Gastrocnemius medialis (tissue), 4 donors: ENCODE measurements around the gene CRNKL1. TPM values are rescaled to one million over a fixed set of nuclear protein-coding genes. Genes with fewer than 3 reads are reported as not detected.

ENCODE experiments used
- ATAC-seq, 2 donors: fragments of 150-250 bp; one replicate each; pipeline ENCODE4 v1.9.1; 2016
- DNase-seq, 2 donors: peaks; one replicate each; pipeline ENCODE4 v3.0.0-alpha.2; 2019
- H3K27ac ChIP-seq, 4 donors: fragments of 200-600 bp; sonication (generic); 1 replicate in 1 of 4; 2 replicates in 3 of 4; pipeline ENCODE4 v1.5.1; 2016 to 2018; ENCODE audit warnings: mild to moderate bottlenecking in 2 of 4, moderate library complexity in 1 of 4
- H3K27me3 ChIP-seq, 3 donors: fragments of 200-600 bp; sonication (generic) in 2 of 3; 1 replicate in 1 of 3; 2 replicates in 2 of 3; pipeline versions ENCODE4 v1.5.1 to v1.6.0; 2016 to 2019; ENCODE audit warnings: mild to moderate bottlenecking in 1 of 3, moderate library complexity in 1 of 3
- H3K36me3 ChIP-seq, 2 donors: fragments of 200-600 bp; sonication (generic) in 1 of 2; one replicate each; pipeline ENCODE4 v1.5.1; 2017 to 2018
- H3K4me1 ChIP-seq, 2 donors: fragments of 200-600 bp; sonication (generic) in 1 of 2; one replicate each; pipeline ENCODE4 v1.5.1; 2016 to 2017; ENCODE audit warnings: mild to moderate bottlenecking in 2 of 2
- H3K4me3 ChIP-seq, 4 donors: fragments of 200-600 bp; sonication (generic) in 3 of 4; 1 replicate in 1 of 4; 2 replicates in 3 of 4; pipeline ENCODE4 v1.5.1; 2016 to 2019; ENCODE audit warnings: mild to moderate bottlenecking in 2 of 4
- H3K9me3 ChIP-seq, 3 donors: fragments of 200-600 bp; sonication (generic) in 2 of 3; 1 replicate in 1 of 3; 2 replicates in 2 of 3; pipeline ENCODE4 v1.5.1; 2016 to 2019
- POLR2A ChIP-seq, 2 donors: fragments of 450-650 bp; IDR thresholded peaks; one replicate each; pipeline ENCODE4 v1.6.1; 2017; ENCODE audit warnings: antibody characterized with exemption in 2 of 2, mild to moderate bottlenecking in 2 of 2, moderate library complexity in 2 of 2
- in situ Hi-C, 4 donors: fragments of 200-750 bp; cut with MboI; loops; one replicate each; pipeline versions ENCODE4 v1.15.0 to v1.8.0; 2017; ENCODE audit warnings: low sequenced_read_pairs in 4 of 4
- intact Hi-C: fragments of 100-400 bp; cut with DNase I; formaldehyde crosslinking; loops from one replicate; pipeline ENCODE4 v1.15.1; 2023; ENCODE audit warnings: low total_unique reads
- total RNA-seq, 4 donors: library from RNA; depleted of rRNA; stranded (reverse); fragments of >200 nt; gene quantifications; one replicate each; pipeline versions ENCODE4 v1.1.0 to v1.2.3, GENCODE V29; 2016
- TF ChIP-seq, protein P1 (sequence below), 5 experiments: fragments of 450-650 bp in 3 of 5; fragments of 200-600 bp in 2 of 5; sonication (generic) in 2 of 5; IDR thresholded peaks in 4 of 5; conservative IDR thresholded peaks in 1 of 5; 1 replicate in 4 of 5; 2 replicates in 1 of 5; pipeline ENCODE4 v1.5.1; 2016 to 2019; ENCODE audit warnings: antibody characterized with exemption in 5 of 5, mild to moderate bottlenecking in 3 of 5, moderate library complexity in 3 of 5

The CRNKL1 gene
- total RNA-seq, 4 donors from 2014 or later: 32.2 to 45.3 (median 39.2) TPM

GRCh38 chr20:20085812-20086211 is 33.5 kb upstream of the CRNKL1 start:
- Histone ChIP-seq H3K4me1 (peaks cover 28 to 36% of the 10 kb centered on the region in 2 donors), H3K36me3 (peaks cover 0 to 13% of the 10 kb centered on the region in 2 donors), H3K27me3 (no peaks in the 10 kb centered on the region), H3K27ac (peak overlapping the region; percentile 96 to 99 (median 98)), H3K9me3 (no peaks in the 10 kb centered on the region), H3K4me3 (peak overlapping the region; percentile 38 to 71 (median 46))
- intact Hi-C loops: loop anchor here (1.0 to 2.0 kb wide), 2 partner anchors 10 to 143 kb away; no protein-coding TSS in a partner anchor
- in situ Hi-C loops: loop anchor here (5.0 to 25.0 kb wide), 4 partner anchors 129 to 501 kb away; no protein-coding TSS in a partner anchor
- DNase-seq: peak; percentile 89 to 94
- TF ChIP-seq, protein P1, sequence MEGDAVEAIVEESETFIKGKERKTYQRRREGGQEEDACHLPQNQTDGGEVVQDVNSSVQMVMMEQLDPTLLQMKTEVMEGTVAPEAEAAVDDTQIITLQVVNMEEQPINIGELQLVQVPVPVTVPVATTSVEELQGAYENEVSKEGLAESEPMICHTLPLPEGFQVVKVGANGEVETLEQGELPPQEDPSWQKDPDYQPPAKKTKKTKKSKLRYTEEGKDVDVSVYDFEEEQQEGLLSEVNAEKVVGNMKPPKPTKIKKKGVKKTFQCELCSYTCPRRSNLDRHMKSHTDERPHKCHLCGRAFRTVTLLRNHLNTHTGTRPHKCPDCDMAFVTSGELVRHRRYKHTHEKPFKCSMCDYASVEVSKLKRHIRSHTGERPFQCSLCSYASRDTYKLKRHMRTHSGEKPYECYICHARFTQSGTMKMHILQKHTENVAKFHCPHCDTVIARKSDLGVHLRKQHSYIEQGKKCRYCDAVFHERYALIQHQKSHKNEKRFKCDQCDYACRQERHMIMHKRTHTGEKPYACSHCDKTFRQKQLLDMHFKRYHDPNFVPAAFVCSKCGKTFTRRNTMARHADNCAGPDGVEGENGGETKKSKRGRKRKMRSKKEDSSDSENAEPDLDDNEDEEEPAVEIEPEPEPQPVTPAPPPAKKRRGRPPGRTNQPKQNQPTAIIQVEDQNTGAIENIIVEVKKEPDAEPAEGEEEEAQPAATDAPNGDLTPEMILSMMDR (IDR thresholded peaks at IDR 0.05 in 4 of 5, conservative IDR thresholded peaks at IDR 0.05 in 1 of 5): no peak
- TF ChIP-seq POLR2A (IDR thresholded peaks at IDR 0.05): peak in 1 of 2 donors; percentile 23
- peak; percentile 65 to 73 for ATAC-seq

DNA sequence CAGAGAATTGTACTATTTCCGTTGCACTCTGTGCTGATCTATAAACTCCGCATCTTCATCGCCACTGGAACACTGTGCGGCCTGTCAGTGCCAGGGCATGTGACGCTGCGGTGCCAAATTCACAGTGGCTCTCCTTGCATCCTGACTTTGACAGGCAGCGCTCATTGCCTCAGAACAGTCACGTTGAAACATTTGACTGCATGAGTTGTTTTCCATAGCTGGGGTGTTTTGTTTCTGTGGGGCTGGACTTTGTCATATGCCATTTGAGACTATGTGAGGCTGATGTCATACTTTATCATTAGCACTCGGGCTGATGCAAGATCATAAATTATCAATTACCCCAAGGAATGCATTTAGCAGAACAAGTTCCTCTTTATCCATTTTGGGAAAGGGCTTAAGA is 32.8 kb upstream of the CRNKL1 start:
- peak overlapping the region; percentile 96 to 99 (median 98) for H3K27ac ChIP-seq
- peaks cover 20 to 29% of the 10 kb centered on the region in 2 donors for H3K4me1 ChIP-seq
- DNase-seq: peak; percentile 94 to 97
- intact Hi-C loops: loop anchor here (1.0 to 2.0 kb wide), 2 partner anchors 9 to 144 kb away; no protein-coding TSS in a partner anchor
- peaks cover 0 to 16% of the 10 kb centered on the region in 2 donors for H3K36me3 ChIP-seq
- no peaks in the 10 kb centered on the region for H3K9me3 ChIP-seq
- H3K4me3 ChIP-seq: peak overlapping the region; percentile 38 to 71 (median 46)
- no peaks in the 10 kb centered on the region for H3K27me3 ChIP-seq
- in situ Hi-C loops: loop anchor here (5.0 to 25.0 kb wide), 4 partner anchors 130 to 502 kb away; no protein-coding TSS in a partner anchor
- TF ChIP-seq, protein P1 (IDR thresholded peaks at IDR 0.05 in 4 of 5, conservative IDR thresholded peaks at IDR 0.05 in 1 of 5): peak in 1 of 5 experiments; percentile 20
- TF ChIP-seq POLR2A (IDR thresholded peaks at IDR 0.05): peak; percentile 52 to 64
- ATAC-seq: peak; percentile 70 to 72

GRCh38 chr20:20084296-20084752 is 32.1 kb upstream of the CRNKL1 start:
- peak overlapping the region; percentile 18 to 71 (median 24) for H3K4me3 ChIP-seq
- peak; percentile 29 to 40 for ATAC-seq
- no peaks in the 10 kb centered on the region for H3K9me3 ChIP-seq
- no peaks in the 10 kb centered on the region for H3K27me3 ChIP-seq
- in situ Hi-C loops (loop anchor here in 3 of 4 donors (10.0 to 25.0 kb wide), 3 partner anchors 130 to 503 kb away; no protein-coding TSS in a partner anchor), intact Hi-C loops (loop anchor here (1.0 to 2.0 kb wide), 2 partner anchors 144 to 153 kb away; no protein-coding TSS in a partner anchor)
- DNase-seq: peak; percentile 72 to 88
- peak overlapping the region; percentile 96 to 99 (median 98) for H3K27ac ChIP-seq
- peaks cover 0 to 22% of the 10 kb centered on the region in 2 donors for H3K36me3 ChIP-seq
- TF ChIP-seq, protein P1 (IDR thresholded peaks at IDR 0.05 in 4 of 5, conservative IDR thresholded peaks at IDR 0.05 in 1 of 5): no peak
- peak in 1 of 2 donors; percentile 64 for TF ChIP-seq POLR2A (IDR thresholded peaks at IDR 0.05)
- peaks cover 19 to 21% of the 10 kb centered on the region in 2 donors for H3K4me1 ChIP-seq

GRCh38 chr20:20083807-20084206 is 31.5 kb upstream of the CRNKL1 start:
- peak overlapping the region; percentile 18 to 71 (median 24) for H3K4me3 ChIP-seq
- in situ Hi-C loops (loop anchor here in 3 of 4 donors (10.0 to 25.0 kb wide), 3 partner anchors 131 to 503 kb away; no protein-coding TSS in a partner anchor), intact Hi-C loops (loop anchor here (1.0 to 2.0 kb wide), 2 partner anchors 145 to 153 kb away; no protein-coding TSS in a partner anchor)
- H3K27ac ChIP-seq: peak overlapping the region; percentile 96 to 99 (median 98)
- H3K9me3 ChIP-seq: no peaks in the 10 kb centered on the region
- no peaks in the 10 kb centered on the region for H3K27me3 ChIP-seq
- DNase-seq (no peak), ATAC-seq (peak; percentile 16 to 24)
- TF ChIP-seq POLR2A (IDR thresholded peaks at IDR 0.05): no peak
- TF ChIP-seq, protein P1 (IDR thresholded peaks at IDR 0.05 in 4 of 5, conservative IDR thresholded peaks at IDR 0.05 in 1 of 5): peak; percentile 43 to 62 (median 57)
- H3K36me3 ChIP-seq: peaks cover 0 to 22% of the 10 kb centered on the region in 2 donors
- peaks cover 17 to 24% of the 10 kb centered on the region in 2 donors for H3K4me1 ChIP-seq
